ENCODE measurements around the gene OPCML.

GRCh38 chr11:132588366-132588765 lies 943.9 kb downstream of the OPCML start:
- TF ChIP-seq EZH2 (conservative IDR thresholded peaks at IDR 0.05; ENCODE audit: low read depth, low read length) (no peak), RCOR2 (CRISPR knock-in tag; IDR thresholded peaks at IDR 0.05) (no peak), FLYWCH1 (CRISPR knock-in tag; IDR thresholded peaks at IDR 0.05) (no peak), USF2 (IDR thresholded peaks at IDR 0.05; ENCODE audit: low read depth, low read length) (no peak), USF2 (CRISPR knock-in tag; IDR thresholded peaks at IDR 0.05; ENCODE audit: borderline replicate concordance) (no peak), CTCF (CRISPR knock-in tag; IDR thresholded peaks at IDR 0.05) (no peak)

Data from HepG2 (cell line).